ENCODE data around the gene GPC3.
"Not testable (repeated sequence)": the region's sequence is repeated elsewhere in the genome, so short reads cannot be mapped to it uniquely, and the experiment has no call there.

GPC3 gene

GRCh38 chrX:133888984-133889383, 96.4 kb downstream of the GPC3 start:
- no peak for TF ChIP-seq CTCF (IDR thresholded peaks at IDR 0.05)
- TF ChIP-seq ZFX (IDR thresholded peaks at IDR 0.05; ENCODE audit: borderline replicate concordance): no peak
- H3K27ac ChIP-seq: no peak overlapping the region

GRCh38 chrX:133888084-133888483, 97.3 kb downstream of the GPC3 start:
- not testable (repeated sequence) for H3K27ac ChIP-seq

- TF ChIP-seq CTCF (IDR thresholded peaks at IDR 0.05) (no peak), ZFX (IDR thresholded peaks at IDR 0.05; ENCODE audit: borderline replicate concordance) (no peak)
- no peak overlapping the region for H3K27ac ChIP-seq
Observed at GRCh38 chrX:133884430-133885394, 100.7 kb downstream of the GPC3 start.

GRCh38 chrX:133881893-133882292, 103.5 kb downstream of the GPC3 start:
- H3K27ac ChIP-seq: no peak overlapping the region

GRCh38 chrX:133881007-133881406, 104.4 kb downstream of the GPC3 start:
- no peak overlapping the region for H3K27ac ChIP-seq
- no peak for TF ChIP-seq CTCF (IDR thresholded peaks at IDR 0.05)
- TF ChIP-seq ZFX (IDR thresholded peaks at IDR 0.05; ENCODE audit: borderline replicate concordance): no peak

More at GRCh38 chrX:133881893-133882292, 103.5 kb downstream of the GPC3 start:
- no peak for TF ChIP-seq CTCF (IDR thresholded peaks at IDR 0.05)
- TF ChIP-seq ZFX (IDR thresholded peaks at IDR 0.05; ENCODE audit: borderline replicate concordance): no peak

- no peak overlapping the region for H3K27ac ChIP-seq
- TF ChIP-seq CTCF (IDR thresholded peaks at IDR 0.05) (no peak), ZFX (IDR thresholded peaks at IDR 0.05; ENCODE audit: borderline replicate concordance) (no peak)
Observed at GRCh38 chrX:133880032-133880443, 105.4 kb downstream of the GPC3 start.

- no peak for TF ChIP-seq ZFX (IDR thresholded peaks at IDR 0.05; ENCODE audit: borderline replicate concordance)
- no peak for TF ChIP-seq CTCF (IDR thresholded peaks at IDR 0.05)
- no peak overlapping the region for H3K27ac ChIP-seq
Observed at GRCh38 chrX:133878710-133879109, 106.7 kb downstream of the GPC3 start.
